ENCODE results near the gene RFPL2. TPM values are rescaled to one million over a fixed set of nuclear protein-coding genes. Genes with fewer than 3 reads are reported as not detected.

RFPL2 gene
- total RNA-seq, 1 experiment from 2014 or later, result not detected

DNA sequence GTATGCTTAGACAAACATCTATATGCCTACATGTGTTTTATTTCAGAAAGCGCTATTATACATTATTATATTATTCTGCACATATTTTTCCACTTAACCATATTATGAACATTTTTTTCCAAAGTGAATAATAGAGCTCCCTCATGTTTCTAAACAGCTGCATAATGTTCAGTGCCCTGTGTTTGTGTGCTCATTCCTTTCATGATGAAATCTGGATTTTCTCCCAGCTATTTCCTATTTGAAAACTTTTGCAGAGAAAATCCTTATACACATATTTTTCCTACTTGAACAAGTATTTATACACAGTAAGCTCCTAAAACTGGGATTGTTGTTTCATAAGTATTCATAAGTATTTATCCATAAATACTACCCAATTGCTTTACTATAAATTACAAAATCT, 18.1 kb upstream of the RFPL2 start:
- ChIA-PET CTCF (no interaction called here), POLR2A (ENCODE audit: low non-redundant PET) (no interaction called here)
- intact Hi-C loops (cut with micrococcal nuclease; ENCODE audit: unreplicated experiment), result no loop called here
- no peak for TF ChIP-seq EZH2 (IDR thresholded peaks at IDR 0.05; ENCODE audit: borderline replicate concordance, low read depth, low read length, poor library complexity, severe bottlenecking)
- TF ChIP-seq, protein P1, sequence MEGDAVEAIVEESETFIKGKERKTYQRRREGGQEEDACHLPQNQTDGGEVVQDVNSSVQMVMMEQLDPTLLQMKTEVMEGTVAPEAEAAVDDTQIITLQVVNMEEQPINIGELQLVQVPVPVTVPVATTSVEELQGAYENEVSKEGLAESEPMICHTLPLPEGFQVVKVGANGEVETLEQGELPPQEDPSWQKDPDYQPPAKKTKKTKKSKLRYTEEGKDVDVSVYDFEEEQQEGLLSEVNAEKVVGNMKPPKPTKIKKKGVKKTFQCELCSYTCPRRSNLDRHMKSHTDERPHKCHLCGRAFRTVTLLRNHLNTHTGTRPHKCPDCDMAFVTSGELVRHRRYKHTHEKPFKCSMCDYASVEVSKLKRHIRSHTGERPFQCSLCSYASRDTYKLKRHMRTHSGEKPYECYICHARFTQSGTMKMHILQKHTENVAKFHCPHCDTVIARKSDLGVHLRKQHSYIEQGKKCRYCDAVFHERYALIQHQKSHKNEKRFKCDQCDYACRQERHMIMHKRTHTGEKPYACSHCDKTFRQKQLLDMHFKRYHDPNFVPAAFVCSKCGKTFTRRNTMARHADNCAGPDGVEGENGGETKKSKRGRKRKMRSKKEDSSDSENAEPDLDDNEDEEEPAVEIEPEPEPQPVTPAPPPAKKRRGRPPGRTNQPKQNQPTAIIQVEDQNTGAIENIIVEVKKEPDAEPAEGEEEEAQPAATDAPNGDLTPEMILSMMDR (conservative IDR thresholded peaks at IDR 0.05; ENCODE audit: low read depth, low read length), result no peak
- no TSS peak for BruUV-seq (replicated peaks)
- DNase-seq (ENCODE audit: low spot score), result no peak
- H3K27me3 ChIP-seq (replicated peaks; ENCODE audit: insufficient read depth, low read depth, low read length, poor library complexity), result no peaks in the 10 kb centered on the region
- H3K27ac ChIP-seq (ENCODE audit: low read depth, low read length, poor library complexity, severe bottlenecking), result no peak overlapping the region
- no peaks in the 10 kb centered on the region for H3K4me1 ChIP-seq (ENCODE audit: insufficient read depth, low read length, poor library complexity, severe bottlenecking)
- no peaks in the 10 kb centered on the region for H3K9me3 ChIP-seq (ENCODE audit: low read depth, low read length, poor library complexity, severe bottlenecking)
- H3K4me3 ChIP-seq (ENCODE audit: low read depth, low read length, poor library complexity, severe bottlenecking), result no peak overlapping the region
- no peaks in the 10 kb centered on the region for H3K36me3 ChIP-seq (ENCODE audit: insufficient read depth, low read length, poor library complexity, severe bottlenecking)

DNA sequence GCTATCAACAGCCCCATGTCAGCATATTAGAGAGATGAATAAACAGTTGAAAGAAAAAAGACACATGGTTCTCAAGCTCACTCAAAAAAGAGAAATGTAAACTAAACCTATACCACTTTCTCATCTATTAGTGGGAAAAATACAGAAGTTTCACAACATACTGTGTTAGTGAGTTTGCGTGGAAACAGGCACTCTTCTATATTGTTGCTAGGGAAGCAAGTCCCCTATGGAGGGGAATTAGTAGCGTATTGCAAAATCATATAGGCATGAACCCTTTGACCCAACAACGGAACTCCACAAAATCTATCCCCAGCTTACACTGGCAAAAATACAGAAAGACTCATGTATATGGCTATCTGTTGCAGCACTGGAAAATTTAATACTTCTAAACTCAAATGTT, 14.2 kb upstream of the RFPL2 start:
- Histone ChIP-seq H3K9me3 (ENCODE audit: low read depth, low read length, poor library complexity, severe bottlenecking) (no peaks in the 10 kb centered on the region), H3K27me3 (replicated peaks; ENCODE audit: insufficient read depth, low read depth, low read length, poor library complexity) (no peaks in the 10 kb centered on the region), H3K4me3 (ENCODE audit: low read depth, low read length, poor library complexity, severe bottlenecking) (no peak overlapping the region), H3K36me3 (ENCODE audit: insufficient read depth, low read length, poor library complexity, severe bottlenecking) (no peaks in the 10 kb centered on the region), H3K4me1 (ENCODE audit: insufficient read depth, low read length, poor library complexity, severe bottlenecking) (no peaks in the 10 kb centered on the region), H3K27ac (ENCODE audit: low read depth, low read length, poor library complexity, severe bottlenecking) (no peak overlapping the region)
- POLR2A ChIA-PET (ENCODE audit: low non-redundant PET), result no interaction called here
- no peak for DNase-seq (ENCODE audit: low spot score)
- intact Hi-C loops (cut with micrococcal nuclease; ENCODE audit: unreplicated experiment), result no loop called here
- no TSS peak for BruUV-seq (replicated peaks)
- CTCF ChIA-PET, result no interaction called here
- TF ChIP-seq EZH2 (IDR thresholded peaks at IDR 0.05; ENCODE audit: borderline replicate concordance, low read depth, low read length, poor library complexity, severe bottlenecking), result no peak
- TF ChIP-seq, protein P1 (conservative IDR thresholded peaks at IDR 0.05; ENCODE audit: low read depth, low read length), result no peak

DNA sequence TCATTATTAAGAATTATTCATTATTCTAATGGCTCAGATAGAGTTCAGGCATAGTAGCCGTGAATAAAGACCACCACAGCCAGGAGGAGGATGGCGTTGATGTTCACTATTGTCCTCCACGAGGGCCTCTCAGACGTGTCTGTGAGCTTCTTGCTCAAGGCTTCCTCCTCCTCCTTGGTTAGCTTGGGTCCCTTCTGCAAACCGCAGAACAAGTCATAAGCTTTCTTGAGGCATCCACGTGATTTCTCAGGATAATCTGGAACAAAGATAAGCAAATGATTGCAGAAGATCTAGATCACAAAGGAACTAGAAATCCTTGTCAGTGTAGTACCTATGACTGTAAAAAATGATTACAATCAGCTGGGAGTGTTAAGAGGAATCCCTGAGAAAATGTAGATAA, 13.6 kb upstream of the RFPL2 start:
- ChIA-PET POLR2A (ENCODE audit: low non-redundant PET) (no interaction called here), CTCF (no interaction called here)
- Histone ChIP-seq H3K4me1 (ENCODE audit: insufficient read depth, low read length, poor library complexity, severe bottlenecking) (no peaks in the 10 kb centered on the region), H3K9me3 (ENCODE audit: low read depth, low read length, poor library complexity, severe bottlenecking) (no peaks in the 10 kb centered on the region), H3K27me3 (replicated peaks; ENCODE audit: insufficient read depth, low read depth, low read length, poor library complexity) (no peaks in the 10 kb centered on the region), H3K36me3 (ENCODE audit: insufficient read depth, low read length, poor library complexity, severe bottlenecking) (no peaks in the 10 kb centered on the region), H3K27ac (ENCODE audit: low read depth, low read length, poor library complexity, severe bottlenecking) (no peak overlapping the region), H3K4me3 (ENCODE audit: low read depth, low read length, poor library complexity, severe bottlenecking) (no peak overlapping the region)
- no TSS peak for BruUV-seq (replicated peaks)
- no peak for DNase-seq (ENCODE audit: low spot score)
- intact Hi-C loops (cut with micrococcal nuclease; ENCODE audit: unreplicated experiment), result no loop called here
- TF ChIP-seq EZH2 (IDR thresholded peaks at IDR 0.05; ENCODE audit: borderline replicate concordance, low read depth, low read length, poor library complexity, severe bottlenecking), result no peak
- TF ChIP-seq, protein P1 (conservative IDR thresholded peaks at IDR 0.05; ENCODE audit: low read depth, low read length), result no peak
